NOMO-1 treated with DMSO at 0.1 percent for 48 hours (cell line): ENCODE measurements around the gene LMAN1.

Experiments
- DNase-seq: peaks from one replicate; lab custom pipeline; 2025; ENCODE audit not compliant: unreplicated experiment; lab: John Stamatoyannopoulos, UW

The LMAN1 gene

GRCh38 chr18:59305295-59305694, 53.8 kb downstream of the LMAN1 start:
- no peak for DNase-seq

GRCh38 chr18:59303656-59304195, 55.3 kb downstream of the LMAN1 start:
- no peak for DNase-seq

GRCh38 chr18:59303006-59303405, 56.1 kb downstream of the LMAN1 start:
- DNase-seq: no peak

- no peak for DNase-seq
Observed at GRCh38 chr18:59301929-59302328, 57.1 kb downstream of the LMAN1 start.

GRCh38 chr18:59300676-59301285, 58.3 kb downstream of the LMAN1 start:
- no peak for DNase-seq

- DNase-seq: no peak
Observed at GRCh38 chr18:59298871-59299270, 60.2 kb downstream of the LMAN1 start.

- DNase-seq: no peak
Observed at GRCh38 chr18:59293317-59293716, 65.7 kb downstream of the LMAN1 start.

GRCh38 chr18:59286341-59286740, 72.7 kb downstream of the LMAN1 start:
- DNase-seq: no peak

- no peak for DNase-seq
Observed at GRCh38 chr18:59282341-59282740, 76.7 kb downstream of the LMAN1 start.

- no peak for DNase-seq
Observed at GRCh38 chr18:59279722-59280121, 79.3 kb downstream of the LMAN1 start.

- no peak for DNase-seq
Observed at GRCh38 chr18:59279193-59279592, 79.9 kb downstream of the LMAN1 start.

- DNase-seq: no peak
Observed at GRCh38 chr18:59278793-59279192, 80.3 kb downstream of the LMAN1 start.
